SHP77 treated with DMSO at 0.1 percent for 48 hours (cell line): Measurements from ENCODE around the gene MISP3.

ENCODE experiments used
- DNase-seq: peaks from one replicate; lab custom pipeline; 2025; lab: John Stamatoyannopoulos, UW

MISP3 gene

GRCh38 chr19:14080887-14081796, 8.6 kb downstream of the MISP3 start:
- DNase-seq: peak; percentile 99

- DNase-seq: no peak
Measured at GRCh38 chr19:14081797-14082674, 9.4 kb downstream of the MISP3 start.

GRCh38 chr19:14082675-14082960, 10.0 kb downstream of the MISP3 start:
- DNase-seq: no peak

- no peak for DNase-seq
Measured at GRCh38 chr19:14085309-14085995, 12.9 kb downstream of the MISP3 start, which contains the start of gene C19orf67. TSS of gene C19orf67 (minus strand) at chr19:14085783. CDS start at chr19:14085627, 156 bp downstream.

- DNase-seq: no peak
Measured at GRCh38 chr19:14086098-14086497, 13.5 kb downstream of the MISP3 start.

GRCh38 chr19:14088634-14089411, 16.2 kb downstream of the MISP3 start:
- DNase-seq: no peak

- DNase-seq: no peak
Measured at GRCh38 chr19:14089412-14089661, 16.8 kb downstream of the MISP3 start.

GRCh38 chr19:14089662-14090508, 17.3 kb downstream of the MISP3 start:
- DNase-seq: no peak

- peak; percentile 38 for DNase-seq
Measured at GRCh38 chr19:14090509-14091080, 18.0 kb downstream of the MISP3 start, which contains the start of gene SAMD1. TSS of gene SAMD1 (minus strand) at chr19:14090751.

- no peak for DNase-seq
Measured at GRCh38 chr19:14091081-14091812, 18.7 kb downstream of the MISP3 start.

- DNase-seq: no peak
Measured at GRCh38 chr19:14091813-14092462, 19.4 kb downstream of the MISP3 start.

GRCh38 chr19:14093117-14093823, 20.7 kb downstream of the MISP3 start:
- DNase-seq: no peak

GRCh38 chr19:14094854-14095253, 22.3 kb downstream of the MISP3 start:
- no peak for DNase-seq

GRCh38 chr19:14096272-14096992, 23.8 kb downstream of the MISP3 start:
- DNase-seq: no peak

GRCh38 chr19:14097532-14098151, 25.1 kb downstream of the MISP3 start:
- no peak for DNase-seq

GRCh38 chr19:14101003-14101545, 28.5 kb downstream of the MISP3 start:
- DNase-seq: no peak

- DNase-seq: no peak
Measured at GRCh38 chr19:14102102-14102696, 29.6 kb downstream of the MISP3 start.
